HT-29 (cell line): ENCODE measurements around the gene VRK2. TPM values are rescaled to one million over a fixed set of nuclear protein-coding genes. Genes with fewer than 3 reads are reported as not detected.
"Not testable (repeated sequence)": the region's sequence is repeated elsewhere in the genome, so short reads cannot be mapped to it uniquely, and the experiment has no call there.

Experiments used
- DNase-seq: peaks from one replicate; pipeline ENCODE4 v3.0.0-alpha.2; 2015; ENCODE audit warnings: low spot score
- total RNA-seq: library from RNA; depleted of rRNA; stranded (reverse); fragments of >200 nt; shearing (Covaris generic); gene quantifications from 2 replicates; pipeline ENCODE4 v1.2.3, GENCODE V29; 2014

Gene VRK2
- total RNA-seq, 1 experiment from 2014 or later = 10.3 TPM

DNA sequence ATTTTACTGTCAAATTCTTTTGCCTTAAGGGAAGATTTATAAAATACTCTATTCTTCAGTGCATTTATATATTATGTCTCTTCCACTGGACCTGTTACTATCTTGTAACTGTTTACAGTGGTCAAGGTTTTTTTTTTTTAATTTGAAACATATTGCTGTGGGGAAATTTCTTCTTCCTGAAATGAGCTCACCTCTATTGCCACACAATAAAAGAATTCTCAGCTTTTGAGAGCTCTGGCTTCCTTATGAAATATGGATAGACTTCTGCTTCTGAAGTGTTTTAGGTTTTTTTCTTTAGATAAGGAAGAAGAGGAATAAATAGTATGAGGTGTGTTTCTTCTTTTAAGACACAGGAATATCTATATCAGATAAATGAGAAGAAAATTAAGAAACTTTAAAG is 7.7 kb downstream of the VRK2 start:
- DNase-seq = no peak

DNA sequence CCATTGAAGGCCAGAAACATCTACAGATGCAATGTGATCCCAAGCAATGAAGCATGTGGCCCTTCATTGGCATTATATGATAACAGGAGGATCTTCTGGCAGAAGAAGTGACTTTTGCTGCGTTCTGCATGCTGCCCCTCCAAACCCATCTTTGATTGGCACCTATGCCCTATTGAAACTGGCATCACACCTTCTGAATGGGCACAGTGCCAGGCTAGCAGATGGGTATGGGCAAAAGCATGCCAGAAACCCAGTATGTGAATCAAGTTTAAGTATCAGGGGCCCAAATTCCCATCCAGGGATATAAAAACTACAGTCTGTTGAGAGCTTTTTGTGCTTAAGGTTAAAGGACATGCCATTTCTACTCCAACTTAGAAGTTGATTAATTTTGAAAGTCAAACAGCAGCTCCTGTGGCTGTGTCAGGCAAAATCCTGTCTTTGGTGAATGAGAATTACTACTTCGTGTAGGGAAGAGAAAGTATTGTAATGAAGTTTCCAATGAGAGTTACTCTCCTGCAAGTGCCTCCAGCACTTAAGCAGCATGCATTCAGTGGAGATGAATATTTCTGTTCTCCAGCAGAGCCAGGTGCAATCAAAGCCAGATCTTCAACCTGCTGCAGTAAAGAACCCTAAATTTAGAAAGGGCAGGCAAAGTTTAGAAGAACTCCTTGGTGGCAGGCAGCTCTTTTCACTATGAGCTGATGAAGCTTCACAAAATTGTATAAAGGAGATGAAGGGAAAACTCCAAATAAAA is 8.6 kb downstream of the VRK2 start:
- DNase-seq = no peak

DNA sequence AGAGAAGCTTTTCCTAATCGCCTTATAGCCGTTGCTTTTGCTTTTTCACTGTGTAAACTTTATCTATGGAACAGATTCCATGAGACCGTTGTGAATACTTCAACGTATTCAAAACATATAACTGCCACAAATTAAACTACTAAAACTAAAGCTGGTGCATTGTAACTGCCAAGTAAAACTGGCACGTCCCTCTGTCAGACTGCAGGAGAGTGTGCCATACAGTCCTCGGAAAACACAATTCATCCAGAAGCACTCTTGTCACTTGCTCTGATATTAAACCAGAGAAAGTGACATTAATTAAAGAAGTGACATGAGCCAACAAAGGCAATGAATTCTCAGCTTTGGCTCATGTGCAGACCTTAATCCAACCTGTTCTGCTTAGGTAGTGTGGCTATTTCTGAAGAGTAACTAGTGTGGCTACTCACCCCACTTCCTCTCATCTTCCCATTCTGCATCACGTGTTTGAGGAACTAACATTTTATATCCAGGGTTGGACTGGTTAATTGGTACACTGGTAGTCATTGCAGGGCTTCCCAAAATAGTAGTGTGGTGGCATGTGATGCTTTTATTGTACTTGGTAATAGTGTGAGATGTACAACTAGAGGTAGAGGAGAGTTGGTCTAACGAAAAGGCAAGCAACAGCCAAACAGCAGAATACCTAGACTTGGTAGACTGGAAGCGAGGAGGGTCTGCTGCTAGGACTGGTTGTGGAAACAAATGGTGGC is 9.7 kb downstream of the VRK2 start:
- no peak for DNase-seq

DNA sequence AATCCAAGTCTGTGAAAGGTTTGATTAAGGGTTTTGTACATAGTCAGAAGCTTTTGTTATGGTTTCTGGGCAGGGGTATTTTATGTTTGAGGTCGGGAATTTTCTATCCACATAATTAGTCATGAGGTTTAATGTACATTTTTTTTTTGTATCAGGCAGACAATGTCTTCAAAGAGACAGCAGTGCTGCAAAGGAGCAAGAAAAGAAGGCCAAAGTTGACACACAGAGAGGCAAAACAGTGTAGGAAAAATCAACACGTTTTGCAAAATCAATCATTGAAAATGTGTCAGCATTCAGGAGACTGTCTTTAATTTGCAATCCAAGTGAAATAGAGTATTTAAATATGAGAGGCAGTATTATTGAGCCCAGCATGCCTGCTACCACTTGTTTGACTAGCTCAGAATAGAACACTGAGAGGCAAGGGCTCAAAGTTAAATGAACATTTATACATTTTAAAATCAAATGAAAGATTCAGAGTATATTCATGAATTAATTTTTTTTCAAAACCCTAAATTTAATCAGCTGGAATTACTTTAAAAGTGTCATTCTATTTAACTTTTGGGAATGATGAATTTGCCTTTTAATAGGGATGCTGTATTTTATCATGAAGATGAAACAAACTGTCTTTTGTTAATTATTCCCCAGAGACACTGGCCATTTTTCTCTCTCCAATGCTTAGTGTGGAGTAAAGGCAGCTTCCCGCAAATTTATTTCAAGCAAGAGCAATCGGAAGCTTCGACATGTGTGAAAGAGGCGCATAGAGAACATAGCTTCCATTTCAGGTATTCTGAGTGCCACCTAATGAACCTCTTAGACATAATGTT is 11.3 kb downstream of the VRK2 start:
- no peak for DNase-seq

DNA sequence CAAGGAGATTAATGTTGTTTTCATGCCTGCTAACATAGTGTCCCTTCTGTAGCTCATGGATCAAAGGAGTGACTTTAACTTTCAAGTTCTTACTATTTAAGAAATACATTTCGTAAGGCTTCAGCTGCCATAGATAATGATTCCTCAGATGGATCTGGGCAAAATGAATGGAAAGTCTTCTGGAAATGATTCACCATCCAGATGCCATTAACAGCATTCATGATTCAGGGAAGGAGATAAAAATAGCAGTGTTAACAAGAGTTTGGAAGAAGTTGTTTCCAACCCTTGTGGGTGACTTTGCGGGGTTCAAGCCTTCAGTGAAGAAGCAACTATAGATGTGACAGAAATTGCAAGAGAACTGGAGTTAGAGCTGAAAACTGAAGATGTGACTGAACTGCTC is 17.0 kb downstream of the VRK2 start:
- no peak for DNase-seq

DNA sequence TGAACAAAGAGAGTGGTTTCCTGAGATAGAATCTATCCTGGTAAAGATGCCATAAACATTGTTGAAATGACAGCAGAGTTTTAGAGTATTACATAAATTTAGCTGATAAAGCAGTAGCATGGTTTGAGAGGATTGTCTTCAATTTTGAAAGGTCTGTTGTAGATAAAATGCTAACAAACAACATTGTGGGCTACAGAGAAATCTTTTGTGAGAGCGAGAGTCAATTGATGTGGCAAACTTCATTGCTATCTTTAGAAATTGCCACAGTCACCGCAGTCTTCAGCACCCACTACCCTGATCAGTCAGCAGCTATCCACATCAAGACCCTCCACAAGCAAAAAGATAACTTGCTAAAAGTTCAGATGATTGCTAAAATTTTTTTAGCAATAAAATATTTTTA is 17.5 kb downstream of the VRK2 start:
- no peak for DNase-seq

DNA sequence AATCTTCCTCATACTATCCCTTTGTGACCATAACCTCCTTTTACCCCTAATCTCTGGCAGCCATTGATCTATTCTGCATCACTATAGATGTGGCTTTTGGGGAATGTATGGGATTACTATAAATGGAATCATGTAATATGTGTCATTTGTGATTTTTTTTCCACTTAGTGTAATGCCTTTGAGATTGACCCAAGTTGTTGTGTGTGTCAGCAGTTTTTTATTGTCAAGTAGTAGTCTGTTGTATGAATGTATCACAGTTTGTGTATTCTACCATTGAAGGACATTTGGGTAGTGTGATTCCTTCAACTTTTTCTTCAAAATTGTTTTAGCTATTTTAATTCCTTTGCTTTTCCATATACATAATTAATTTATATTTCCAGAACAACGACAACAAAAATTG is 18.6 kb downstream of the VRK2 start:
- DNase-seq = no peak

DNA sequence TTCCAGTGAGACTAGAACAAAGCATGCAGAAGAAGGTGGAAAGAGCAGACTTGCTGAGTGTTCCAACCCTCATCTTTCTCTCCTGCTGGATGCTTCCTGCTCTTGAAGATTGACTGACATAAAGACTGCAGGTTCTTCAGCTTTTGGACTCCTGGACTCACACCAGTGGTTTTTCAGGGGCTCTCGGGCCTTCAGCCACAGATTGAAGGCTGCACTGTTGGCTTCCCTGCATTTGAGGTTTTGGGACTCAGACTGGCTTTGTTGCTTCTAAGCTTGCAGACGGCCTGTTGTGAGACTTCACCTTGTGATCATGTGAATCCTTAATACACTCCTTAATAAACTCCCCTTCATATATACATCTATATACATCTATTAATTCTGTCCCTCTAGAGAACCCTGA is 20.4 kb downstream of the VRK2 start:
- no peak for DNase-seq

DNA sequence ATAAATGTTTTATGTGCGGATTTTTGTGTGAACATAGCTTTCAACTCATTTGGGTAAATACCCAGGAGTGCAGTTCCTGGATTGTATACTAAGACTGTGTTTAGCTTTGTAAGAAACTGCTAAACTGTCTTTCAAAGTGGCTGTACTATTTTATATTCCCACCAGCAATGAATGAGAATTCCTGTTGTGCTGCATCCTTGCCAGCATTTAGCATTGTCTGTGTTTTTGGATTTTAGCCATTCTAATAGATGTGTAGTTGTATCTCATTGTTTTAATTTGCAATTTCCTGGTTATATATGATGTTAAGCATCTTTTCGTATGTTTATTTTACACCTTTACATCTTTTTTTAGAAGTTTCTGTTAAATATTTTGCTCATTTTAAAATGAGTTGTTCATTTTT is 24.2 kb downstream of the VRK2 start:
- DNase-seq = no peak

DNA sequence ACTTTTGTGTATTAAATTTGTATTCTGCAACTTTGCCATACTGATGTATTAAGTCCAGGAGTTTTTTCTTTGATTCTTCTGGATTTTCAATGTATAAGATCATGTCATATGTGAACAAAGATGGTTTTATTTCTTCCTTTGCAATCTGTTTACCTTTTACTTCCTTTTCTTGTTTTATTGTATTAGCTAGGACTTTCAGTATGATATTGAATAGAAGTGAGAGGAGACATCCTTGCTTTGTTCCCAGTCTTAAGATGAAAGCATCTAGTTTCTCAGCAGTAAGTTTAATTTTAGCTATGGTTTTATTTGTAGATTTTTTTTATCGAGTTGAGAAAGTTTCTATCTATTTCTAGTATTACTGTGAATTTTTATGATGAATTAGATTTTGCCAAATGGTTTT is 25.5 kb downstream of the VRK2 start:
- DNase-seq = no peak

DNA sequence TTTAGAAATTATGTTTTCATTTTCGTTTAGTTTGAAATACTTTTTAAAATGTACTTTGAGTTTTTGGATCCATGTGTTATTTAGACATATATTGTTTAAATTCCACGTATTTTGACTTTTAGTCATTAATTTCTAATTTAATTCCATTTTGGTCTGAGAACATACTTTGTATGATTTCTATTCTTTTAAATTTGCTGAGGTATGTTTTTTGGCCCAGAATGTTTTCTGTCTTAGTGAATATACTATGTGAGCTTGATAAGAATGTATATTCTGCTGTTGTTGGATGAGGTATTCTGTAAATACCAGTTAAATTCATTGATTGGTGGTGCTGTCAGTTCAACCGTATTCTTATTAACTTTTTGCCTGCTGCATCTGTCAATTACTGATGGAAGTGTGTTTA is 26.4 kb downstream of the VRK2 start:
- no peak for DNase-seq

DNA sequence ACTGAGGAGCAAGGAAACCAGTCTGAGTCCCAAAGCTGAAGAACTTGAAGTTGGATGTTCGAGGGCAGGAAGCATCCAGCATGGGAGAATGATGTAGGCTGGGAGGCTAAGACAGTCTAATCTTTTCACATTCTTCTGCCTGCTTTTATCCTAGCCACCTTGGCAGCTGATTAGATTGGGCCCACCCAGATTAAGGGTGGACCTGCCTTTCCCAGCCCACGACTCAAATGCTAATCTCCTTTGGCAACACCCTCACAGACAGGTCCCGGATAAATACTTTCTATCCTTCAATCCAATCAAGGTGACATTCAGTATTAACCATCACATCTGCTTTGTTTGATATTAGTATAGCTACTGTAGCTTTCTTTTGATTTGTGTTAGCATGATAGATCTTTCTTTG is 27.1 kb downstream of the VRK2 start:
- no peak for DNase-seq

DNA sequence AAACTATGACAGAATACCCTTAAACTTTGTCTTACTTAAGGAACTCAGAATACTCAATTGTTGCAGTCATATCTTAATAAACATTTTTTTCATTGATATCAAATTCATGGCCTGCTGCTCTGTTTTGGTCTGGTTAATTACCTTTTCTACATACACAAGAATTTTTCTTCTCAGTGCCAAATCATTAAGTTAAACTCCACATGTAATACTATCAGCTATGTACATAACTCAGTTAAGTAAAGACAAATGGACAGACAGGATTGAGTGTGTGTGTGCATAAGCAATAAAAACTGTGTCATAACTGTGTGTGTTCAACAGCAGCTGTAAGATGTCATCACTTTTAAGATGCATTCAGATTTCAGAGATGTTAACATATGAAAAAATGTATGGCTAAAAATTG is 34.4 kb downstream of the VRK2 start:
- DNase-seq = peak; percentile 15

DNA sequence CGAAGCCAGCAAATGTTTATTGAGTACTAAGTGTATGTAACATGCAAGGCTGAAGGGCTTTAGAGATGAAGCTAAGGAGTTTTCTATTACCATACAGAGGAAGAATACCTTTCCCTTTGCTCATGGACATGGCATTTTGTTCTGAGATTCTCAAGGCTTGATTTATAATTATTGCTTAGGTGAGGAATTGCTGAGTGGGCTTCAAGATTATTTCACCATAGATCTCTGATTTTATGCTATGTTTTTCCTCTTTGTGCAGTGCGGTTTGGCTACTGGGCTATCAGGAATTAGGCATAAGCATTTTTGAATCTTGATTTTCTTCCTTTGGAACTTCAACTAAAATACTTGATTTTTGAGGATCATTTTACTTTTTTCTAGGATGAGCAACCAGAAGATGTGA is 42.5 kb downstream of the VRK2 start:
- DNase-seq = no peak

DNA sequence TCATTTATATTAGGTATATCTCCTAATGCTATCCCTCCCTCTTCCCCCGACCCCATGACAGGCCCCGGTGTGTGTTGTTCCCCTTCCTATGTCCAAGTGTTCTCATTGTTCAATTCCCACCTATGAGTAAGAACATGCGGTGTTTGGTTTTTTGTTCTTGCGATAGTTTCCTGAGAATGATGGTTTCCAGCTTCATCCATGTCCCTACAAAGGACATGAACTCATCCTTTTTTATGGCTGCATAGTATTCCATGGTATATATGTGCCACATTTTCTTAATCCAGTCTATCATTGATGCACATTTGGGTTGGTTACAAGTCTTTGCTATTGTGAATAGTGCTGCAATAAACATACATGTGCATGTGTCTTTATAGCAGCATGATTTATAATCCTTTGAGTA is 46.2 kb downstream of the VRK2 start:
- not testable (repeated sequence) for DNase-seq

DNA sequence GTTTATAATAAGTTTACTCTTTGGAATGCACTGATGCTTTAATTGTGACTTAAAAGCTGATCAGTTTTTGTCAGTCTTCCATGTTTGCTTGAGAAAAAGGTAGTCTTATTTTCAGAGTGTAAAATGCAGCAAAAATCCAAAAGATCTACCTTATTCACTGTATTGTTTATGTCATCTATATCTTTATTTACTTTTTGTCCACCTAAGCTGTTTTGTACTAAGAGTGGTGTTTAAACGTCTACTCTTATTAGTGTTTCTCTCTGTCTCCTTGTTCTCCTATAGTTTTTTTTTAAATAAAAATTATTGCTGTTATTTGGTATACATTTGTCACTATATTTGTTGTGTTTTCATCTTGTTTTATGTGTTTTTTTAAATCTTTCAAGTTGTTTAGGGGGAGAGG is 50.4 kb downstream of the VRK2 start:
- DNase-seq = no peak

DNA sequence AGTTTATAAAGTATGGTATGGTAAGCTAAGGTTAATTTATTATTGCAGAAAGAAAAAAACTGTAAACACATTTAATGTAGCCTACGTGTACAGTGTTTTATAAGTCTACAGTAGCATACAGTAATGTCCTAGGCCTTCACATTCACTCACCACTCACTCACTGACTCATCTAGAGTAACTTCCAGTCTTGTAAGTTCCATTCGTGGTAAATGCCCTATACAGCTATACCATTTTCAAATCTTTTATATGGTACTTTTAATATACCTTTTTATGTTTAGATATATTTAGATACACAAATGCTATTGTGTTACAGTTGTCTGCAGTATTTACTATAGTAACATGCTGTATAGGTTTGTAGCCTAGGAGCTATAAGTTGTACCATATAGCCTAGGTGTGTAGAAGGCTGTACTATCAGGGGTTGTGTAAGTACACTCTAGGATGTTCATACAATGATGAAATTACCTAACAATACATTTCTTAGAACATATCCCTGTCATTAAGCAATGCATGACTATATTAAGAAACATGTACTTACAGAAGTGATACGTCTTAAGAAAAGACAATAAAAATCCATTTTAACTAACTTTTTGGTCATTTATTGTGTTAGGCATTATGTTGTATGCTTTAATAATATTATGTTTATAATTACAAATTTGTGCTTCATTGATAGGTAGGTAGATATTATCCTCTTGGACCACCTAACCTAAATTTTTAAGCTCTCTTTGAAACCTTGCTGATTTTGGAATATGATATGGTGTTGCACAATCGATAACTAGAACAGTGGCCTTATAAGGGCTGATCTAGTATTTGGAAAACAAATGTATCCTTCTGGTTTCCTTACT is 51.9 kb downstream of the VRK2 start:
- no peak for DNase-seq

DNA sequence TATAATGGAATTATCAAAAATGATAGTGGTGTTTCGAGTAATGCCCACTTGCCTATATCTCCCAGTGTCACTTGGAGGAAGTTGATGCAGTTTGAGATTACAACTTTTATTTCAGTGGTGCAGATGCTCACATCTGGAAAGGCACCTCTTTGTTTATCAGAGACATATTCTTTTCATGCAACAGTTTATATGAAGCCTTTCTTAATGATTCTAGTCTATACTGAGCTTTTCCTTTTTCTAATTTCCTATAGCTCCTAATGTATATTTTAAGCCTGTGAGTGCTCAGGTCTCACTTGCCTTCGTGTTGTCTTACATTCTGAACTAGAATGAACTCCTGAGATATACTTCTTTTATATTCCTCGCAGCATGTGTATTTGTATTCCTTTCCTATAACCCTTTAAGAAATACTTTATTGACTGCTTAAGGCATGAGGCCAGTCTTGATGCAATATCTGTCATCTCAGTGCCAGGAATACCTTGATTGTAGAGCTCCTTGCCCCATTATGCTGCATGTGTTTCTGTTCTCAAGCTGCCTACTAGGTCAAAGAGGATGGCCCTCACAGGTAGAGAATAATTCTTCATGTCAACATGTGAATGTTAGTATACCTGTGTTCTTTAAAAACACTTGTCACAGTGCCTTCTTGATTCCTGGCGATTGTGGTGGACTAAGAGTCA is 52.6 kb downstream of the VRK2 start:
- no peak for DNase-seq

DNA sequence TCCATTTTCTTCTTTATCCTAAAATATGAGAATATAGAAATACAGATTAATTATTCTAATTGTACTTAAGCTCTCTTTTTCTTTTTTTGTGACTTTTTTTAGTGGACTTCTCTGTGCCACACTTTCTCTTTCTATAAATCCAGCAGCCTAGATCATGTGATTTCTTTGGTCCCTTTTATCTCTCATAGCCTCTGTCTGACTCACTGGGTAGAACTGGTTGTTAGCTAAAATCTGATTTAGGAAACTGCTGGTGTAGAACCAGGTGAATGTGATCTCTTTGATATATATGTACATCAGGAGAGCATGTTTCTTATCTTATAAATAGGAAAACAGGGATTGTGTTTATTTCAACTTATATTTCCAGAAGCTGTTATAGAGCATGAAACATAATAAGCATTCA is 54.9 kb downstream of the VRK2 start:
- DNase-seq = no peak

DNA sequence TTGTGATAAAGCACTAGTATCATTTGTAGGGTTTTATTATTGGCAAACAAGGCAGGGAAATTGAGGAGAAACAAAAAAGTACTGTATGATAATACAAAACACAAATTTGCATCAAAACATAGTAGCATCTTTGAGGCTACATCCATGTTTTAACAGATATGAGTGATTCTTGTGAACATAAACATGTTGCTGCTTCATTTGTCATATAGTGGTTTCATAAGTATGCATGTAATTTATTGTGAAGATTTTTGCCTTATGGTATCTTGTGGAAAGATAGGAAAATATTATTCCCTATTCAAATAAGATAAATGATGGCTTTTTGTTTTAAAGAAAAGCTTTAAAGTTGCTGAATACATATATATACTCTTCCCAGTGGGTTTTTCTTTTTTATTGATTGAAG is 60.3 kb downstream of the VRK2 start:
- DNase-seq = no peak
